Measurements from ENCODE around the gene ACTL6B. TPM values are rescaled to one million over a fixed set of nuclear protein-coding genes. Genes with fewer than 3 reads are reported as not detected.

Gene ACTL6B
- total and polyA plus RNA-seq, 9 of the 15 experiments (the other 6 are each of a cell fraction or from before 2014, with no cell fraction given), result not detected

GRCh38 chr7:100678291-100678984, 22.2 kb upstream of the ACTL6B start (continued):
- TF ChIP-seq, protein P1, sequence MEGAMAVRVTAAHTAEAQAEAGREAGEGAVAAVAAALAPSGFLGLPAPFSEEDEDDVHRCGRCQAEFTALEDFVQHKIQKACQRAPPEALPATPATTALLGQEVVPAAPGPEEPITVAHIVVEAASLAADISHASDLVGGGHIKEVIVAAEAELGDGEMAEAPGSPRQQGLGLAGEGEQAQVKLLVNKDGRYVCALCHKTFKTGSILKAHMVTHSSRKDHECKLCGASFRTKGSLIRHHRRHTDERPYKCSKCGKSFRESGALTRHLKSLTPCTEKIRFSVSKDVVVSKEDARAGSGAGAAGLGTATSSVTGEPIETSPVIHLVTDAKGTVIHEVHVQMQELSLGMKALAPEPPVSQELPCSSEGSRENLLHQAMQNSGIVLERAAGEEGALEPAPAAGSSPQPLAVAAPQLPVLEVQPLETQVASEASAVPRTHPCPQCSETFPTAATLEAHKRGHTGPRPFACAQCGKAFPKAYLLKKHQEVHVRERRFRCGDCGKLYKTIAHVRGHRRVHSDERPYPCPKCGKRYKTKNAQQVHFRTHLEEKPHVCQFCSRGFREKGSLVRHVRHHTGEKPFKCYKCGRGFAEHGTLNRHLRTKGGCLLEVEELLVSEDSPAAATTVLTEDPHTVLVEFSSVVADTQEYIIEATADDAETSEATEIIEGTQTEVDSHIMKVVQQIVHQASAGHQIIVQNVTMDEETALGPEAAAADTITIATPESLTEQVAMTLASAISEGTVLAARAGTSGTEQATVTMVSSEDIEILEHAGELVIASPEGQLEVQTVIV (CRISPR knock-in tag; IDR thresholded peaks at IDR 0.05; ENCODE audit: borderline replicate concordance), result no peak
- TF ChIP-seq LARP7 (IDR thresholded peaks at IDR 0.05) (no peak), HDAC3 (IDR thresholded peaks at IDR 0.05; ENCODE audit: borderline replicate concordance, partially characterized antibody) (no peak), SMAD2 (IDR thresholded peaks at IDR 0.05; ENCODE audit: low read depth, low read length) (no peak), MBD1 (CRISPR knock-in tag; IDR thresholded peaks at IDR 0.05) (no peak), MLLT1 (IDR thresholded peaks at IDR 0.05) (0 out of 4 replicates have a peak, but pooled peaks of 1 of the 2 experiments have one; percentile 55), SAFB (IDR thresholded peaks at IDR 0.05; ENCODE audit: borderline replicate concordance, low read depth, low read length) (no peak), PRMT5 (CRISPR knock-in tag; IDR thresholded peaks at IDR 0.05) (no peak), EP400 (IDR thresholded peaks at IDR 0.05) (no peak), FIP1L1 (IDR thresholded peaks at IDR 0.05; ENCODE audit: low read depth, low read length, poor library complexity, severe bottlenecking) (peak; percentile 70), FUS (optimal IDR thresholded peaks at IDR 0.05; ENCODE audit: low read depth, low read length) (no peak), CHCHD3 (CRISPR knock-in tag; IDR thresholded peaks at IDR 0.05) (no peak), SUPT5H (IDR thresholded peaks at IDR 0.05) (peak; percentile 47; the same call in 1 of the 2 replicates), SMAD1 (IDR thresholded peaks at IDR 0.05; ENCODE audit: low read depth, low read length, partially characterized antibody) (no peak), RBM14 (IDR thresholded peaks at IDR 0.05; ENCODE audit: borderline replicate concordance, insufficient read depth, low read depth, low read length) (peak; percentile 74; the same call in 1 of the 2 replicates)
- TF ChIP-seq, protein P2, sequence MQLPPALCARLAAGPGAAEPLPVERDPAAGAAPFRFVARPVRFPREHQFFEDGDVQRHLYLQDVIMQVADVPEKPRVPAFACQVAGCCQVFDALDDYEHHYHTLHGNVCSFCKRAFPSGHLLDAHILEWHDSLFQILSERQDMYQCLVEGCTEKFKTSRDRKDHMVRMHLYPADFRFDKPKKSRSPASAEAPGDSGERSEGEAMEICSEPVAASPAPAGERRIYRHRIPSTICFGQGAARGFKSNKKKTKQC (CRISPR knock-in tag; IDR thresholded peaks at IDR 0.05), result no peak

Data from K562 (cell line).